ENCODE results near the gene CCDC150.
A peak's percentile ranks its signal among the peaks of the same experiment; 100 is the strongest.

CCDC150 gene

GRCh38 chr2:196655761-196656160, 16.2 kb downstream of the CCDC150 start:
- TF ChIP-seq CTCF (conservative IDR thresholded peaks at IDR 0.05; ENCODE audit: low read depth, low read length), result no peak
- peak; percentile 13 for DNase-seq (ENCODE audit: low read depth)
- H3K4me3 ChIP-seq (ENCODE audit: low read length), result no peak overlapping the region

GRCh38 chr2:196657333-196657732, 17.8 kb downstream of the CCDC150 start:
- H3K4me3 ChIP-seq (ENCODE audit: low read length), result no peak overlapping the region
- DNase-seq (ENCODE audit: low read depth), result no peak
- TF ChIP-seq CTCF (conservative IDR thresholded peaks at IDR 0.05; ENCODE audit: low read depth, low read length), result no peak

GRCh38 chr2:196659844-196660243, 20.3 kb downstream of the CCDC150 start:
- no peak for TF ChIP-seq CTCF (conservative IDR thresholded peaks at IDR 0.05; ENCODE audit: low read depth, low read length)
- no peak for DNase-seq (ENCODE audit: low read depth)
- no peak overlapping the region for H3K4me3 ChIP-seq (ENCODE audit: low read length)

GRCh38 chr2:196660244-196660643, 20.7 kb downstream of the CCDC150 start:
- DNase-seq (ENCODE audit: low read depth), result no peak
- no peak for TF ChIP-seq CTCF (conservative IDR thresholded peaks at IDR 0.05; ENCODE audit: low read depth, low read length)
- H3K4me3 ChIP-seq (ENCODE audit: low read length), result no peak overlapping the region

GRCh38 chr2:196670342-196670741, 30.8 kb downstream of the CCDC150 start:
- no peak for TF ChIP-seq CTCF (conservative IDR thresholded peaks at IDR 0.05; ENCODE audit: low read depth, low read length)
- DNase-seq (ENCODE audit: low read depth), result no peak
- H3K4me3 ChIP-seq (ENCODE audit: low read length), result no peak overlapping the region

GRCh38 chr2:196675963-196676362, 36.4 kb downstream of the CCDC150 start:
- H3K4me3 ChIP-seq (ENCODE audit: low read length), result no peak overlapping the region
- TF ChIP-seq CTCF (conservative IDR thresholded peaks at IDR 0.05; ENCODE audit: low read depth, low read length), result no peak
- no peak for DNase-seq (ENCODE audit: low read depth)

- H3K4me3 ChIP-seq (ENCODE audit: low read length), result no peak overlapping the region
- no peak for TF ChIP-seq CTCF (conservative IDR thresholded peaks at IDR 0.05; ENCODE audit: low read depth, low read length)
- peak; percentile 83 for DNase-seq (ENCODE audit: low read depth)
These were observed 37.9 kb downstream of the CCDC150 start for GRCh38 chr2:196677404-196677803.

Measured in retinal pigment epithelial cell (primary cell).